Measurements from ENCODE around the gene MEX3A.

DNA sequence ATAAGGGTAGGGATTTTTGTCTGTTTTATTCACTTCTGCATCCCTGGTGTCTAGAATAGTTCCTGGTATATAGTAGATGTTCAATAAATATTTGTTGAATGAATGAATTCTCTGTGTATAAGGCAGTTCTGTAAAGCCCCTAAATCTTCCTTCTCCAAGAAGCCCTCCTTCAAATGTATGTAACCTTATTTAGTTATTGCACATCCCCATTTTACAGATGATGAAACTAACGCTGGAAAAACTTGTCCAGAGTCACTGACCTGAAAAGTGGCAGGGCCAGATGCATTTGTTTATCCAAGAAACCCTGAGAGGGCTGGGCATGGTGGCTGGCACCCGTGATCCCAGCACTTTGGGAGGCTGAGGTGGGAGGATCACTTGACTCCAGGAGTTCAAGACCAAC, 28.0 kb upstream of the MEX3A start:
- TF ChIP-seq POLR2A (IDR thresholded peaks at IDR 0.05; ENCODE audit: low read depth, low read length): no peak
- TF ChIP-seq POLR2AphosphoS5 (IDR thresholded peaks at IDR 0.05; ENCODE audit: low read depth, low read length): no peak
- no peak for TF ChIP-seq TAF1 (IDR thresholded peaks at IDR 0.05; ENCODE audit: borderline replicate concordance, low read depth, low read length)

Data from GM12892 (cell line).